Stimulated activated naive CD4-positive, alpha-beta T cell (primary cell): ENCODE data around the gene KIF2B.
"Not testable (repeated sequence)": the region's sequence is repeated elsewhere in the genome, so short reads cannot be mapped to it uniquely, and the experiment has no call there.

Experiments used
- DNase-seq, 6 experiments: peaks; one replicate each; lab custom pipeline; 2025; lab: John Stamatoyannopoulos, UW

KIF2B gene

GRCh38 chr17:53822764-53823163 is at the start of gene KIF2B:
KIF2B (plus strand) TSS chr17:53822927; CDS start chr17:53823034, 107 bp downstream.
- no peak for DNase-seq

DNA sequence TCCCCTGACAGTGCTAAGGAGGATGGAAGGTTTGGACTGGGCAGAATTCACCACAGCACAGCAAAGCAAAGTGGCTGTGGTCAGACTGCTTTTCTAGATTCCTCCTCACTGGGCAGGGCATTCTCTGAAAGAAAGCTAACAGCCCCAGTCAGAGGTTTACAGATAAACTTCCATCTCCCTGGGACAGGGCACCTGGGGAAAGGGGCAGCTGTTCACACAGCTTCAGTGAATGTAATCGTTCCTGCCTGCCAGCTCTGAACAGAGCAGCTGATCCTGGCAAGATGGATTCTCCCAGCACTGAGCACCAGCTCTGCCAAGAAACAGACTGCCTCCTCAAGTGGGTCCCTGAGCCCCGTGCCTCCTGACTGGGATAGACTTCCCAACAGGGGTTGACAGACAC is 42.4 kb upstream of the KIF2B start:
- no peak for DNase-seq

DNA sequence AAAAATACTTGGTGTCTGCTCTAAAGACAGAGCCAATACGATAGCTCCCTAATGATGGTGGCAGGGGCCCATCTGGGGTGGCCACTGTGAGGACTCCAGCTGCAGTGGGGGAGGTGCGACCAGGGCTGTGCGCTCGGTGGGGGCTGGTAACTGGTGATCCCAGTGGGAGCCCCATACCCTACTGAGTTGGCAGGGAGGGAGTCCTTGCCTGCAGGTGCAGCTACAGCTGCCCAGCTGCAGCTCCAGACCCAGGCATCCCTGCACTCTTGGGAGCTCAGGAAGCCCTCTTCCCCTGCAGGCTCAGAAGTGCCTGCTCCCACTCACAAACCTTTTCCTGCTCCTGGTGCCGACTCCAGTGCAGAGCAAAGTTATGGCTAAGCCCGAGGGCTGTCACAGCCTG is 31.2 kb upstream of the KIF2B start:
- DNase-seq, result no peak

GRCh38 chr17:53792451-53792850 is 30.3 kb upstream of the KIF2B start:
- DNase-seq, result no peak

DNA sequence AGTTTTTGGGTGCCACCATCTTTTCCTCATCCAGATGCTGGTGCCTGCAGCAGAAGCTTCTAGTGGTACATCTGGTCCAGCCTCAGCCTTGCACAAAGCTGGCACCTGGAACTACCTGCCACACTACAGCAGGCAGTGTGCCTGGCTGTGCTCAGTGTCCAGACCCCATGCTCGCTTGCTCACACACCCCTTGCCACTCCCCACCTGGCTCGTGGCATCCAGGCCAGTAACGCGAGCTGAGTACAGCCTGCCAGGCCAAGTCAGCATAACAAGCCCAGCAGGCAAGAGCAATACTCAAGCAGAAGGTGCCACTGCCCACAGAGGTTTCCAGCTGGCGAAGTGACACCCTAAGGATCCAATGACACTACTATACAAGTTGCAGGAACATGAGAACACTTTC is 29.7 kb upstream of the KIF2B start:
- no peak for DNase-seq

DNA sequence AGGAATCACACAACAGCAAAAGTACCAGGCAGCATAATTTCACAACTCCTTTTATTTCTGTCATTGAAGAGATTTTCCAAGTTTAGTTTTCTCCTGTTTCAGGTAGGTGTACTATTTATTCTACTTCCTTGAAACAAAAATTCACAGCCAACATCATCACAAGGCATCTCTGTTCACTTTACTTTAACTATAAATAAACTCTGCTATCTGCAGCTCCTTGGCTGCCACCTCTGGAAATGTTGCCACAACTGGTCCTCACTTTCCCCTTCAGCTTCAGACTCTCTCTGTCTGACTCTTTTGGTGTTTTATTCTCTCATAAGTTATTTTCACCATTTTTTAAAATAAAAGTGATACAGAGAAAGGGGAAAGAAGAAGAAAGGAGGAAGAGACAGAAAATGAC is 27.9 kb upstream of the KIF2B start:
- no peak for DNase-seq

- DNase-seq, result no peak
Measured at GRCh38 chr17:53796642-53797041, 26.1 kb upstream of the KIF2B start.

- DNase-seq, result no peak
Measured at GRCh38 chr17:53797501-53797900, 25.2 kb upstream of the KIF2B start.

- no peak for DNase-seq
Measured at GRCh38 chr17:53804437-53804836, 18.3 kb upstream of the KIF2B start.

GRCh38 chr17:53806473-53806872 is 16.3 kb upstream of the KIF2B start:
- DNase-seq, result no peak

- no peak for DNase-seq
Measured at GRCh38 chr17:53807286-53807685, 15.4 kb upstream of the KIF2B start.

GRCh38 chr17:53818271-53818670 is 4.5 kb upstream of the KIF2B start:
- no peak for DNase-seq

DNA sequence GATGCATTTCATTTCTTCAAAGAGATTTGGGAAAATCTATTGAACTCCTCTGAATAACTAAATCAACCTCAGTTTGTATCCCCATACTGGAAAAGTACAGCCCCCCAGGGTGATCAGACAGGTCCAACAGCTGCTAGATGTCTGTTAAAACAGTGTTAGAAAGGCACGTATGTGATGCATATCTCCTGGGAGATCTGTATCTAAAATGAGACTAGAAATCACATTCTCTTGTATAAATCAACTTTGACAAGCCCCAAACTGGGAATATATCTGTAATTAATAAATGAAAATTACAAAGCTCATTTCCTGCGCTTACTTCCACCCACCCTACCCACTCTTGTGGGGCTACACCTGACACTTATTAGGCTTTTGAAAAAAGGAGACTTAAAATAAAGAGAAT is 3.8 kb upstream of the KIF2B start:
- DNase-seq, result no peak

DNA sequence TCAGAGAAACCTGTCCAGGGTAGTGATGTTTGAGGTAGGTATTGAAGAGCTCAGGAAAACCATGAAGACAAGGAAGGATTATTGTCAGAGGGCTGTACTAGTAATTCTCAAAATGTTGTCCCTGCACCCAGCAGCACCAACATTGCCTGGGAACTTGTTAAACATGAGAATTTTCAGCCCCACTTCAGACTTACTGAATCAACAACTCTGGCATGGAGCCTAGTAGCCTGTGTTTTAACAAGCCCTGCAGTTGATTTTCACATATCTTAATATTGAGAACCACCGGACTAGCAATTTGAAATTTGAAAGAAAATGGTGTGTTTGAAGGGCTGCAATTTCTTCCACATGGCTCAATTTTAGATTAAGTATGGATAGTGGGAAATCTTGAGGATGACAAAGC is 2.8 kb upstream of the KIF2B start:
- DNase-seq, result no peak

DNA sequence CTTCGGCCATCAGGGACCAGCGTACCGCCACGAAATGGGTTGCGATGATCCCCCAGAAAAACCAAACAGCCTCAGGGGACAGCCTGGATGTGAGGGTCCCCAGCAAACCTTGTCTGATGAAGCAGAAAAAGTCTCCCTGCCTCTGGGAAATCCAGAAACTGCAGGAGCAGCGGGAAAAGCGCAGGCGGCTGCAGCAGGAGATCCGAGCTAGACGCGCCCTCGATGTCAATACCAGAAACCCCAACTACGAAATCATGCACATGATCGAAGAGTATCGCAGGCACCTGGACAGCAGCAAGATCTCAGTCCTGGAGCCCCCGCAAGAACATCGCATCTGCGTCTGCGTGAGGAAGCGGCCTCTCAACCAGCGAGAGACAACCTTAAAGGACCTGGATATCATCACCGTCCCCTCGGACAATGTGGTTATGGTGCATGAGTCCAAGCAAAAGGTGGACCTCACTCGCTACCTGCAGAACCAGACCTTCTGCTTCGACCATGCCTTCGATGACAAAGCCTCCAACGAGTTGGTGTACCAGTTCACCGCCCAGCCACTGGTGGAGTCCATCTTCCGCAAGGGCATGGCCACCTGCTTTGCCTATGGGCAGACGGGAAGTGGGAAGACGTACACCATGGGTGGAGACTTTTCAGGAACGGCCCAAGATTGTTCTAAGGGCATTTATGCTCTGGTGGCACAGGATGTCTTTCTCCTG is 769 bp downstream of the KIF2B start:
- DNase-seq, result no peak

GRCh38 chr17:53834771-53835170 is 12.0 kb downstream of the KIF2B start:
- not testable (repeated sequence) for DNase-seq

GRCh38 chr17:53837131-53837530 is 14.4 kb downstream of the KIF2B start:
- no peak for DNase-seq

DNA sequence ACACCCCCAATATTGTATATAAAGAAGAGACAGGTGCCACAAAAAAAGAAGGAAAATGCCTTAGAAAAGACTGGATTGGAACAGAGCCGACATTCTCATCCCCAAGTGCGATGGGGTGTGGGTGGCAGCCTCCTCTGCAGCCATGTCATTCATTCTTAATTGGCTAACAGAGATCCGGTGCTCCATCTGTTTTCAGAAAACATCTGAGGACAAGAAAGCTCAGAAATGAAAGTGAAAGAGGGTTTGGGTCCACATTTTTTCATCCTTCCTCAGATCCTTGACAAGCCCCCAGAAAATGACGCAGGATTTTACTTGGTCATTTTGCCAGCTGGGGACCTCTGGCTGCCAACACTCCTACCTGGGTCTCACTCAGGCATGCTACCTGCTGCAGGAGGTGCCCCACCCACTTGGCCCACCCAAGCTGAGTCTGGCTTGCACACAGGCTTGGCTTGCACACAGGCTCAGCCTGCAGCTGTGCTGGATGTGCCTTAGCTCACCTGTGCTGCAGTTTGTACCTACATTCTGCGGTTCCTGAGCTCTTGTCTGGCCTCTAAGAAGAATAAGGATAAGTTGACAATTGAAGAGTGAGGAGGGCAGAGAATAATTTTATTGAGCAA is 21.9 kb downstream of the KIF2B start:
- no peak for DNase-seq

DNA sequence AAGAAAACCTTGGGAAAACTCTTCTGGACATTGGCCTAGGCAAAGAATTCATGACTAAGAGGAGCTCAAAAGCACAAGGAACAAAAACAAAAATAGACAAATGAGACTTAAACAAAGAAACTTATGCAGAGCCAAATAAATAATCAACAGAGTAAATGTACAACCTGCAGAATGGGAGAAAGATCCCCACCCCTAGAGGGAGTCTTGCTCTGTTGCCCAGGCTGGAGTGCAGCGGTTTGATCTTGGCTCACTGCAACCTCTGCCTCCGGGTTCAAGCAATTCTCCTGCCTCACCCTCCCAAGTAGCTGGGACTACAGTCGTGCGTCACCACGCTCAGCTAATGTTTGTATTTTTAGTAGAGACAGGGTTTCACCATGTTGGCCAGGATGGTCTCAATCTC is 48.4 kb downstream of the KIF2B start:
- not testable (repeated sequence) for DNase-seq
